ENCODE measurements around the gene KRCC1. TPM values are rescaled to one million over a fixed set of nuclear protein-coding genes. Genes with fewer than 3 reads are reported as not detected.

The KRCC1 gene
- polyA plus RNA-seq, 1 experiment: 16.8 TPM

DNA sequence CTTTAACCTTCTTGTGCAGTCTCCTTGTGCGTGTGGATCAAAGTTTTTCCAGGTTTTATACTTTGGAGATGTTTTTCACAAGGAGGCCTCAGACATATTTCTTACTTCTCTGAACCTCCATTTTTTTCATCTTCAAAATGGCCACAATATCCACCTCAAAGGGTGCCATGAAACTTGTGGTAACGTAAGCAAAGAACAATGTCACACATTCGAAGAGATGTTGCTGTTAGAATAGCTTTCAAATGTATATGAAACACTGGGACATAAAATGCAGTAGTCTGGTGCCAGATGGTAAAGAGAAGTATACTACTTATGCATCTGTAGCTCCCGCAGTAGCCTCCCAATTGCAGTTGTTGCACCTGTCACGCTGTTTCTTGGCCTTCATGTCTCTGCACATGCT is 2.6 kb upstream of the KRCC1 start:
- Histone ChIP-seq H3K4me3 (ENCODE audit: low read depth, low read length) (no peak overlapping the region), H3K27me3 (ENCODE audit: control insufficient read depth, insufficient read depth, low read length) (no peaks in the 10 kb centered on the region), H3K36me3 (ENCODE audit: control insufficient read depth, insufficient read depth, low read length) (no peaks in the 10 kb centered on the region)
- no peak for DNase-seq (ENCODE audit: low read depth)
- CTCF ChIA-PET: interaction anchor here (4.8 kb wide), 2 partner anchors 101 to 131 kb away, joined by 56 to 159 read pairs; no protein-coding TSS in a partner anchor
- POLR2A ChIA-PET: no interaction called here
- TF ChIP-seq, protein P1, sequence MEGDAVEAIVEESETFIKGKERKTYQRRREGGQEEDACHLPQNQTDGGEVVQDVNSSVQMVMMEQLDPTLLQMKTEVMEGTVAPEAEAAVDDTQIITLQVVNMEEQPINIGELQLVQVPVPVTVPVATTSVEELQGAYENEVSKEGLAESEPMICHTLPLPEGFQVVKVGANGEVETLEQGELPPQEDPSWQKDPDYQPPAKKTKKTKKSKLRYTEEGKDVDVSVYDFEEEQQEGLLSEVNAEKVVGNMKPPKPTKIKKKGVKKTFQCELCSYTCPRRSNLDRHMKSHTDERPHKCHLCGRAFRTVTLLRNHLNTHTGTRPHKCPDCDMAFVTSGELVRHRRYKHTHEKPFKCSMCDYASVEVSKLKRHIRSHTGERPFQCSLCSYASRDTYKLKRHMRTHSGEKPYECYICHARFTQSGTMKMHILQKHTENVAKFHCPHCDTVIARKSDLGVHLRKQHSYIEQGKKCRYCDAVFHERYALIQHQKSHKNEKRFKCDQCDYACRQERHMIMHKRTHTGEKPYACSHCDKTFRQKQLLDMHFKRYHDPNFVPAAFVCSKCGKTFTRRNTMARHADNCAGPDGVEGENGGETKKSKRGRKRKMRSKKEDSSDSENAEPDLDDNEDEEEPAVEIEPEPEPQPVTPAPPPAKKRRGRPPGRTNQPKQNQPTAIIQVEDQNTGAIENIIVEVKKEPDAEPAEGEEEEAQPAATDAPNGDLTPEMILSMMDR (IDR thresholded peaks at IDR 0.05; ENCODE audit: insufficient read depth, low read depth, low read length): no peak

- TF ChIP-seq, protein P1 (IDR thresholded peaks at IDR 0.05; ENCODE audit: insufficient read depth, low read depth, low read length): no peak
- no peak overlapping the region for H3K4me3 ChIP-seq (ENCODE audit: low read depth, low read length)
- no peak for DNase-seq (ENCODE audit: low read depth)
- POLR2A ChIA-PET: no interaction called here
- H3K36me3 ChIP-seq (ENCODE audit: control insufficient read depth, insufficient read depth, low read length): no peaks in the 10 kb centered on the region
- CTCF ChIA-PET: no interaction called here
- no peaks in the 10 kb centered on the region for H3K27me3 ChIP-seq (ENCODE audit: control insufficient read depth, insufficient read depth, low read length)
Measured at GRCh38 chr2:88057437-88057844, 1.9 kb upstream of the KRCC1 start.

GRCh38 chr2:88054782-88055370 is 707 bp downstream of the KRCC1 start:
- POLR2A ChIA-PET: interaction anchor here (0.7 kb wide), 1 partner anchor 35 kb away, joined by 3 read pairs; no protein-coding TSS in a partner anchor
- Histone ChIP-seq H3K27me3 (ENCODE audit: control insufficient read depth, insufficient read depth, low read length) (no peaks in the 10 kb centered on the region), H3K4me3 (ENCODE audit: low read depth, low read length) (peak overlapping the region; percentile 63), H3K36me3 (ENCODE audit: control insufficient read depth, insufficient read depth, low read length) (no peaks in the 10 kb centered on the region)
- TF ChIP-seq, protein P1 (IDR thresholded peaks at IDR 0.05; ENCODE audit: insufficient read depth, low read depth, low read length): no peak
- CTCF ChIA-PET: interaction anchor here (2.7 kb wide), 1 partner anchor 105 kb away, joined by 16 read pairs; no protein-coding TSS in a partner anchor
- DNase-seq (ENCODE audit: low read depth): no peak

- Histone ChIP-seq H3K4me3 (ENCODE audit: low read depth, low read length) (peak overlapping the region; percentile 63), H3K27me3 (ENCODE audit: control insufficient read depth, insufficient read depth, low read length) (no peaks in the 10 kb centered on the region), H3K36me3 (ENCODE audit: control insufficient read depth, insufficient read depth, low read length) (no peaks in the 10 kb centered on the region)
- TF ChIP-seq, protein P1 (IDR thresholded peaks at IDR 0.05; ENCODE audit: insufficient read depth, low read depth, low read length): no peak
- DNase-seq (ENCODE audit: low read depth): no peak
- POLR2A ChIA-PET: interaction anchor here (0.7 kb wide), 1 partner anchor 34 kb away, joined by 3 read pairs; no protein-coding TSS in a partner anchor
- CTCF ChIA-PET: interaction anchor here (2.7 kb wide), 1 partner anchor 106 kb away, joined by 16 read pairs; no protein-coding TSS in a partner anchor
Measured at GRCh38 chr2:88053934-88054781, 1.4 kb downstream of the KRCC1 start.

GRCh38 chr2:88053296-88053695 is 2.3 kb downstream of the KRCC1 start:
- no peaks in the 10 kb centered on the region for H3K36me3 ChIP-seq (ENCODE audit: control insufficient read depth, insufficient read depth, low read length)
- no peaks in the 10 kb centered on the region for H3K27me3 ChIP-seq (ENCODE audit: control insufficient read depth, insufficient read depth, low read length)
- TF ChIP-seq, protein P1 (IDR thresholded peaks at IDR 0.05; ENCODE audit: insufficient read depth, low read depth, low read length): no peak
- ChIA-PET POLR2A (no interaction called here), CTCF (interaction anchor here (2.7 kb wide), 1 partner anchor 107 kb away, joined by 16 read pairs; no protein-coding TSS in a partner anchor)
- DNase-seq (ENCODE audit: low read depth): peak; percentile 89
- no peak overlapping the region for H3K4me3 ChIP-seq (ENCODE audit: low read depth, low read length)
